Activated CD4-positive, alpha-beta memory T cell treated with anti-CD3 and anti-CD28 coated beads, Interleukin-2, amount 10 ng/mL, durations not matched to agents 7 days and 5 days (primary cell): Measurements from ENCODE around the gene ABI3BP. TPM values are rescaled to one million over a fixed set of nuclear protein-coding genes. Genes with fewer than 3 reads are reported as not detected.

Source experiments
- CTCF ChIA-PET: fragments of 350-600 bp; sonication (Branson Sonifier 250); formaldehyde crosslinking; loops from one replicate; lab custom pipeline; 2021; ENCODE audit warnings: antibody characterized with exemption, inconsistent platforms; lab: Charles Lee
- POLR2A ChIA-PET: fragments of 350-600 bp; sonication (Branson Sonifier 250); formaldehyde crosslinking; loops from one replicate; lab custom pipeline; 2021; ENCODE audit warnings: antibody characterized with exemption; lab: Charles Lee
- DNase-seq: peaks from one replicate; pipeline ENCODE4 v3.0.0-alpha.2; 2020
- H3K27ac Mint-ChIP-seq: one replicate; pipeline ENCODE4 v1.8.0; 2021; ENCODE audit warnings: mild to moderate bottlenecking, mixed read lengths
- H3K27me3 Mint-ChIP-seq: one replicate; pipeline ENCODE4 v1.8.0; 2021; ENCODE audit warnings: mixed read lengths
- H3K36me3 Mint-ChIP-seq: one replicate; pipeline ENCODE4 v1.8.0; 2021; ENCODE audit warnings: low read depth, mixed read lengths
- H3K4me1 Mint-ChIP-seq: one replicate; pipeline ENCODE4 v1.8.0; 2021; ENCODE audit warnings: mixed read lengths
- H3K4me3 Mint-ChIP-seq: one replicate; pipeline ENCODE4 v1.8.0; 2021; ENCODE audit warnings: mild to moderate bottlenecking, mixed read lengths
- H3K9me3 Mint-ChIP-seq: one replicate; pipeline ENCODE4 v1.8.0; 2021; ENCODE audit warnings: mixed read lengths
- total RNA-seq, 2 experiments: library from RNA; stranded (reverse); gene quantifications; one replicate each; pipeline ENCODE4 v1.2.3, GENCODE V29; 2021

Gene ABI3BP
- total RNA-seq, 2 experiments from 2014 or later, result not detected

GRCh38 chr3:100973594-100973993, 19.6 kb downstream of the ABI3BP start:
- no peak overlapping the region for H3K27ac Mint-ChIP-seq
- H3K36me3 Mint-ChIP-seq, result no peaks in the 10 kb centered on the region
- H3K9me3 Mint-ChIP-seq, result no peaks in the 10 kb centered on the region
- H3K4me1 Mint-ChIP-seq, result no peaks in the 10 kb centered on the region
- POLR2A ChIA-PET, result no interaction called here
- CTCF ChIA-PET, result no interaction called here
- H3K27me3 Mint-ChIP-seq, result peaks cover 4% of the 10 kb centered on the region
- no peak overlapping the region for H3K4me3 Mint-ChIP-seq
- no peak for DNase-seq

DNA sequence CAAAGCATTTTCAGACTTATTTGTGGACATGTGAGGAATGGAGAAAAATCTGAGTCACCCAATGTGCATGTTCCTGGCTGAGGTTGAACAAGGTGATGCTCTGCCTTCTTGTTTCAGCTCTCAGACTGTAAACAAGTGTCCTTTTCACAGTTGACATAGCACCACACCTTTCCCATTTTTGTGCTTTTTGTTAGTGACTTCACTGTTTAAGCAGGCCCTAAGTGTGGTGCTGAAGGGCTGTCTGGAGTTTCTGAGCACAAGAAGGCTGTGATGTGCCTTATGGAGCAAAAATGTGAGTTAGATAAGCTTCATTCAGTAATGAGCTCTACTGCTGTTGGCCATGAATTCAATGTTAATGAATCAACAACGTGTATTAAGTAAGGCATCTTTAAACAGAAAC, 20.4 kb downstream of the ABI3BP start:
- Mint-ChIP-seq H3K4me1 (no peaks in the 10 kb centered on the region), H3K36me3 (no peaks in the 10 kb centered on the region), H3K27me3 (peaks cover 4% of the 10 kb centered on the region), H3K9me3 (no peaks in the 10 kb centered on the region), H3K4me3 (no peak overlapping the region), H3K27ac (no peak overlapping the region)
- ChIA-PET CTCF (no interaction called here), POLR2A (no interaction called here)
- no peak for DNase-seq

- Mint-ChIP-seq H3K27ac (no peak overlapping the region), H3K27me3 (peaks cover 4% of the 10 kb centered on the region), H3K36me3 (no peaks in the 10 kb centered on the region), H3K4me1 (no peaks in the 10 kb centered on the region), H3K4me3 (no peak overlapping the region), H3K9me3 (no peaks in the 10 kb centered on the region)
- POLR2A ChIA-PET, result no interaction called here
- DNase-seq, result no peak
- CTCF ChIA-PET, result no interaction called here
These were observed 20.8 kb downstream of the ABI3BP start for GRCh38 chr3:100972301-100972844.

DNA sequence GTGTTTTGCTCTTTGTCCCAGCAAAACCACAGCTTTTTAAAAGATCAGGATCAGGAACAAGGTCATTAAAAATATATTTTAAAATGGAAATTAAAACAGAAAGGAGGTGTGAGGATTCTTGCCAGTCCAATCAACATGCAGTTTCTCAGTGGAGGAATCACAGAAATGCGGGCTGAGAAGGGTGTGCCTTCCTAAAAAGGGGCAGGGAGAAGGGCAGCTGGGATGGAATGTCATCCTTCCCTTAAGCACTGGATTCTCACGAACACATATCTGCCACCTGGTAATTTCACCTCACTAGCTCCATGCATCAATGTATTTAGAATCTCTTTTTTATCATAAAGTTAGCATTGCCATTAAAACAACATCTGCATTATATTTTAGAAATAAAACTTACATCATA, 21.4 kb downstream of the ABI3BP start:
- no peaks in the 10 kb centered on the region for H3K9me3 Mint-ChIP-seq
- POLR2A ChIA-PET, result no interaction called here
- DNase-seq, result no peak
- peaks cover 4% of the 10 kb centered on the region for H3K27me3 Mint-ChIP-seq
- no peak overlapping the region for H3K27ac Mint-ChIP-seq
- H3K4me3 Mint-ChIP-seq, result no peak overlapping the region
- CTCF ChIA-PET, result no interaction called here
- no peaks in the 10 kb centered on the region for H3K4me1 Mint-ChIP-seq
- no peaks in the 10 kb centered on the region for H3K36me3 Mint-ChIP-seq

DNA sequence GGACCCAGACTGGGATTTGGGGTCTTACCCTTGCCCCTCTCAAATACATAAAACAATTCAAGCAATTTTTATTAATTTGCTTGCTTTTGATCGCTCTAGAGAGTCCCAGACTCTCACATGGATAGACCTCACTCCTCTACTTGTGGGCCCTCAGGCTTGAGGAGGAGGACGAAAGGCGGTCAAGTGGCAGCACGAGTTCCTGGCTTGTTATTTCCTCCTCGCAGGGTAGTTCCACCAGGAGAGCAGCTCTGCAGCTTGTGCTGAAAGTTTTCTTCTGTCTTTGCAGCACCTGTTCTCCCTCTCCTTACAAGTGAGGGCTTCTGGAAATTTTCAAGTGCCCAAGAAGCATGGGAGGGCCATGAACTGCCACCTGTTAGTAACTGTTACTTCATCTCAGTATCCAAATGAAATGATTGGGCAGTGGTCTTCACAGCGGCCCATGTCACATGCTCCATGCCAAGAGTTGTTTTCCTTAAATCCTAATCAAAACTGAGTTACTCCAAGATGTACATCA, 22.7 kb downstream of the ABI3BP start:
- ChIA-PET CTCF (no interaction called here), POLR2A (no interaction called here)
- H3K4me3 Mint-ChIP-seq, result no peak overlapping the region
- no peaks in the 10 kb centered on the region for H3K36me3 Mint-ChIP-seq
- H3K27me3 Mint-ChIP-seq, result peaks cover 4% of the 10 kb centered on the region
- DNase-seq, result no peak
- no peaks in the 10 kb centered on the region for H3K4me1 Mint-ChIP-seq
- H3K27ac Mint-ChIP-seq, result no peak overlapping the region
- no peaks in the 10 kb centered on the region for H3K9me3 Mint-ChIP-seq

DNA sequence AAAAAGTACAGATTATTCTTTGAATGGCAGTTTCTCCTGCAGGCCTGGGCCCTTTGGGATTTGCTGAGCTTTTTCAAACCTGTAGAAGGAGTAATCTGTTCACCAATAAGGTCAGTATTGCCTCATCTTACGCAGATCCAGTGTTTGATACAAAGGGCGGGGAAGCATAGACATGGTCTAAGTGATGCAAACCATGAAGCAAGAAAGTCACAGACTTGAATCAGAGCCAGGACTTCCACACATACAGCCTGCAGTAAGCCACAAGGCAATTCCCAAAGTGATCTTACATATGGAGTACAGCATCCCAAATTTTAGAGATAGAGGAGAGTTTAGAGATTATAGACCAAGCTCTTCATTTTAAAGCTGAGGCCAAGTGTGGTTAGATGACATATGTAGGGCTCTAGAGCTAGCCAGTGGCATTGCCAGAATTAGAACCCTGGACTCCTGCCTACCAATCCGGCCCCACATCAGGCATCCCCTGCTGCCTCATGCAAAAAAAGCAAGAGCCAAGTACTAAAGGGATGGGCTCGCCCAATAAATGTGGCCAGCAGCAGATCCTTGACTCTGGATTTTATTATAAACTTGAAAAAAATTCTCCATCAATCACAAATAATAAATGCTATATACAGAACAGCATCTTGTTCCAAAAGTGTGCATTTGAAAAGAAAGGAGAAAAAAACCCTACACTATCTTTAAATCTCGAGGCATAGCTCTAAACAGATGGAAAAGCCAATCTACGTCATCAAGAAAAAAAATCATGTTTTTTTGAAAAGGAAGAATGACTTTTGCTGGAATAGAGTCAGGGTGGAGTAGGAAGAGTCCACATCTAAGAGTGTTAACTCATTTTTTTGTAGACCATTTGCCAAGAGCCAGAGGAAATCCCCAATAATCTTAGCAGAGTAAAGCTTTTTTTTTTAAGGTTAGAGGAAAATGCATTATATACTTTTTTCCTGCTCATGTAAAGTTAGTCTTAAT, 24.0 kb downstream of the ABI3BP start:
- Mint-ChIP-seq H3K4me3 (no peak overlapping the region), H3K27me3 (peaks cover 4% of the 10 kb centered on the region), H3K27ac (no peak overlapping the region), H3K4me1 (no peaks in the 10 kb centered on the region), H3K9me3 (no peaks in the 10 kb centered on the region), H3K36me3 (no peaks in the 10 kb centered on the region)
- POLR2A ChIA-PET, result no interaction called here
- CTCF ChIA-PET, result no interaction called here
- no peak for DNase-seq

GRCh38 chr3:100966807-100967206, 26.4 kb downstream of the ABI3BP start:
- no peaks in the 10 kb centered on the region for H3K9me3 Mint-ChIP-seq
- no peak overlapping the region for H3K4me3 Mint-ChIP-seq
- no peak overlapping the region for H3K27ac Mint-ChIP-seq
- H3K36me3 Mint-ChIP-seq, result no peaks in the 10 kb centered on the region
- ChIA-PET CTCF (no interaction called here), POLR2A (no interaction called here)
- no peak for DNase-seq
- H3K27me3 Mint-ChIP-seq, result no peaks in the 10 kb centered on the region
- no peaks in the 10 kb centered on the region for H3K4me1 Mint-ChIP-seq

GRCh38 chr3:100966049-100966491, 27.2 kb downstream of the ABI3BP start:
- no peak for DNase-seq
- Mint-ChIP-seq H3K4me1 (no peaks in the 10 kb centered on the region), H3K4me3 (no peak overlapping the region), H3K9me3 (no peaks in the 10 kb centered on the region), H3K36me3 (no peaks in the 10 kb centered on the region), H3K27me3 (no peaks in the 10 kb centered on the region), H3K27ac (no peak overlapping the region)
- CTCF ChIA-PET, result no interaction called here
- POLR2A ChIA-PET, result no interaction called here

- CTCF ChIA-PET, result no interaction called here
- no peaks in the 10 kb centered on the region for H3K4me1 Mint-ChIP-seq
- H3K9me3 Mint-ChIP-seq, result no peaks in the 10 kb centered on the region
- no peaks in the 10 kb centered on the region for H3K27me3 Mint-ChIP-seq
- H3K27ac Mint-ChIP-seq, result no peak overlapping the region
- POLR2A ChIA-PET, result no interaction called here
- no peak for DNase-seq
- H3K4me3 Mint-ChIP-seq, result no peak overlapping the region
- no peaks in the 10 kb centered on the region for H3K36me3 Mint-ChIP-seq
These were observed 30.2 kb downstream of the ABI3BP start for GRCh38 chr3:100963041-100963440.

DNA sequence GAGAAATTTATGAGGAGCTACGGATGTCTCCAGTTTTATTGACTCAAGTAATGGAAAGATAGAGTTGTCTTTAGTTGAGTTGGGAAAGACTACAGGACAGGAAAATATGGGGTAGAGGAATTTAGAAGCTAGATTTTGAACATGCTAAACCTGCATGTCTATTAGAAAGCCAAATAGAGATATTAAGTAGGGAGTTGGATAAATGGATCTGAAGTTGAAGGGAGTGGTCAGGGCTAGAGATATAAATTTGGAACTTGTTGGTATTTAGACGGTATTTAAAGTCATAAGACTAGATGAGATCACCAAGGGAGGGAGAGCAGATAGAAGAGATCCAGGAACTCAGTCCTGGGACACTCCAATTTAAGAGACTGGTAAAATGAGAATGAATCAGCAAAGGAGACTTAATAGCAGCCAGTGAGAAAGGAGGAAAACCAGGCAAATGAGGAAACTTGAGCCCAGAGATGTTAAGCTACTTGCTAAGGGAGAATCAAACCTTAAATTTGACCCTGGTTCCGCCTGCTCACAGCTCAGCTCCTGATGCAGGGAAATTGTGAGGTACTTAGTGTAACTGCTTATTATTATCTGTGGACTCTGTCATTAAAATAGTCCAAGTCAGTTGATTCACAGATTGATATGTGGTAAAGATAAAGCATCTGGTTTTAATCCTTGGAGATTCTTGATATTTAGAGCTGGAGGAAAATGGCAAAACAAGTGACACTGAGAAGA, 35.8 kb downstream of the ABI3BP start:
- ChIA-PET POLR2A (no interaction called here), CTCF (no interaction called here)
- no peak overlapping the region for H3K4me3 Mint-ChIP-seq
- H3K36me3 Mint-ChIP-seq, result no peaks in the 10 kb centered on the region
- no peak overlapping the region for H3K27ac Mint-ChIP-seq
- no peaks in the 10 kb centered on the region for H3K9me3 Mint-ChIP-seq
- DNase-seq, result no peak
- H3K4me1 Mint-ChIP-seq, result no peaks in the 10 kb centered on the region
- H3K27me3 Mint-ChIP-seq, result peaks cover 2% of the 10 kb centered on the region

- Mint-ChIP-seq H3K4me1 (no peaks in the 10 kb centered on the region), H3K9me3 (no peaks in the 10 kb centered on the region), H3K27ac (no peak overlapping the region), H3K27me3 (peaks cover 2% of the 10 kb centered on the region), H3K4me3 (no peak overlapping the region), H3K36me3 (no peaks in the 10 kb centered on the region)
- no peak for DNase-seq
- ChIA-PET POLR2A (no interaction called here), CTCF (no interaction called here)
These were observed 36.9 kb downstream of the ABI3BP start for GRCh38 chr3:100956276-100956675.

DNA sequence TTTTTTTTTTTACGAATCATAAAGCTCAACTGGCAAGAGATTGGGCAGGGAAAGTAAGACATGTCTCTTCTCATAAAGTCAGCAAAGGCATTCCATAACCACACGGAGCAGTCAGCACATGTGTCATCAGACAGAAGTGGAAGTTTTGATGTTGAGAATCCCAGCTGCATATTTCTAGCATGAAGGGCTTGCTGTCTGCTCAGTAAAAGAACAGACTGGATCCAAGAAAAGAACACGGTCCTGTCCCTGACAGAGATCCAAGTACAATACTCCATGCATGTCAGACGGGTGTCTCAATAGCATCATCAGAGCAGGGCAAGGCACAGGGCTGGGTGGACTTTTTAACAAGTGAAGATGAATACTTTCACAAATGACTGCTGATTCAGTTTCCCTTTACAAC, 38.2 kb downstream of the ABI3BP start:
- DNase-seq, result no peak
- no peaks in the 10 kb centered on the region for H3K9me3 Mint-ChIP-seq
- ChIA-PET POLR2A (no interaction called here), CTCF (interaction anchor here (0.7 kb wide), 1 partner anchor 85 kb away, joined by 4 read pairs; no protein-coding TSS in a partner anchor)
- H3K4me1 Mint-ChIP-seq, result no peaks in the 10 kb centered on the region
- H3K27ac Mint-ChIP-seq, result no peak overlapping the region
- H3K4me3 Mint-ChIP-seq, result no peak overlapping the region
- peaks cover 5% of the 10 kb centered on the region for H3K27me3 Mint-ChIP-seq
- H3K36me3 Mint-ChIP-seq, result no peaks in the 10 kb centered on the region
